Stromal cell of bone marrow (primary cell): ENCODE data around the gene PA2G4.
"Not testable (repeated sequence)": the region's sequence is repeated elsewhere in the genome, so short reads cannot be mapped to it uniquely, and the experiment has no call there.

Experiments
- DNase-seq: peaks from one replicate; pipeline ENCODE4 v3.0.0-alpha.2; 2012; ENCODE audit warnings: low read depth

Gene PA2G4

GRCh38 chr12:56154246-56154771 is 50.0 kb downstream of the PA2G4 start:
- no peak for DNase-seq

- no peak for DNase-seq
Measured at GRCh38 chr12:56154818-56155217, 50.5 kb downstream of the PA2G4 start.

DNA sequence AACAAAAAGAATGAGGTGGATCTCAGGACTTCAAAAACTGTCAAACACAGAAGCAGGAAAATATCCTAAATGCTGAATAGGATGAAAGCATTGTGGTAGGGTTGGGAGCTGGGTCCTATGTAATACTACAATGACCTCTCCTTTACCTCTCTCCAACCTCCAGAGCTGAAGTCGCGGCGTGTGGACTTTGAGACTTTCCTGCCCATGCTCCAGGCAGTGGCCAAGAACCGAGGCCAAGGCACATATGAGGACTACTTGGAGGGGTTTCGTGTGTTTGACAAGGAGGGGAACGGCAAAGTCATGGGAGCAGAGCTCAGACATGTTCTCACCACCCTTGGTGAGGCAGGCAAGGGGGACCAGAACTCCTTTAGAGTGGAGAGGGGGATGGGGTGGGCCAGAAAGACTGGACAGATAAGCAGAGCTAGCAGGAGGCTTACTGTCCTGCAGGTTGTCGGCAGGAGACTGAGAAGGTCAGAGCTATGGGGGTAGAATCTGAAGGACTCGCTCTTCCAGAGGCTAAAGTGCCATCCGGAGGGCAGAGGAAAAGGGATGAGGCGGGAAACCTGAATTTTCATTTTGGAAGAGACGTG is 51.0 kb downstream of the PA2G4 start:
- no peak for DNase-seq

DNA sequence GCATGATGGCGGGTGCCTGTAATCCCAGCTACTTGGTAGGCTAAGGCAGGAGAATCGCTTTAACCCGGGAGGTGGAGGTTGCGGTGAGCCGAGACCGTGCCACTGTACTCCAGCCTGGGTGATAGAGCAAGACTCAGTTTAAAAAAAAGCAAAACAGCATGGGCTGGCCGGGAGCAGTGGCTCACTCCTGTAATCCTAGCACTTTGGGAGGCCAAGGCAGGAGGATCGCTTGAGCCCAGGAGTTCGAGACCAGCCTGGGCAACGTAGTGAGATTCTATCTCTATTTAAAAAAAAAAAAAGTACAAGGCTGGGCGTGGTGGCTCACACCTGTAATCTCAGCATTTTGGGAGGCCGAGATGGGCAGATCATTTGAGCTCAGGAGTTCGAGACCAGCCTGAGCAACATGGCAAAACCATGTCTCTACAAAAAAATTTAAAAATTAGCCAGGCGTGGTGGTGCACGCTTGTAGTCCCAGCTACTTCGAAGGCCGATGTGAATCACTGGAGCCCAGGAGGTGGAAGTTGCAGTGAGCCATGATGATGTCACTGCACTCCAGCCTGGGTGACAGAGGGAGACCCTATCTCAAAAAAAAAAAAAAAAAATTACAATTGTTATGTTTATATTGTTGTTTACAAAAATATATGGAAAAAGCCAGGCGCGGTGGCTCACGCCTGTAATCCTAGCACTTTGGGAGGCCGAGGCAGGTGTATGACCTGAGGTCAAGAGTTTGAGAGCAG is 52.3 kb downstream of the PA2G4 start:
- DNase-seq = not testable (repeated sequence)

GRCh38 chr12:56157201-56158028 is 53.1 kb downstream of the PA2G4 start:
- DNase-seq = peak; percentile 59

- DNase-seq = peak; percentile 97
Measured at GRCh38 chr12:56158029-56158925, 53.9 kb downstream of the PA2G4 start, which contains the start of gene MYL6. Gene MYL6 (plus strand): TSS chr12:56158359. CDS start chr12:56158402, 43 bp downstream.

GRCh38 chr12:56158926-56159461 is 54.6 kb downstream of the PA2G4 start:
- DNase-seq = peak; percentile 48

- DNase-seq = no peak
Measured at GRCh38 chr12:56159482-56160192, 55.3 kb downstream of the PA2G4 start.

DNA sequence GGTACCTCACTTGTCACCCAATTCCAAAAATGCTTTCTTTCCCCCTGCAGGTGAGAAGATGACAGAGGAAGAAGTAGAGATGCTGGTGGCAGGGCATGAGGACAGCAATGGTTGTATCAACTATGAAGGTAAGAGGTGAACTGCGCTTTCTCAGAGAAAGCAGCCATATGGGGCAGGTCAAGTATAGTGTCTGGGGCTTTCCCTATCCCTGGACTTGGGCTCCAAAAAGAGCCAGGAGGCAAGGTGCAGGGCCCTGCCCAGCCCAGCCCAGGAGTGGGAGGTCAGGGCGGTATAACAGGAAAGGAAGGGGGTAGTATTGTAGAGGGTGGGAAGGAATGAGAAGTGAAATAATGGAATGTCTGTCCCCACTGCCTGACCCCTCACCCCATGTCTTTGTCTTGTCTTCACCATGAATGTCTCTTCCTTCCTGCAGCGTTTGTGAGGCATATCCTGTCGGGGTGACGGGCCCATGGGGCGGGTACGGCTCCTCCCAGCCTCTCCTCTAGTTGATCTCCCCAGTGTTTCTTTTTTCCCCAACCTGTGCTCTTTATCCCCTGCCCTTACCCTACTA is 55.9 kb downstream of the PA2G4 start:
- no peak for DNase-seq

GRCh38 chr12:56160894-56161689 is 56.7 kb downstream of the PA2G4 start:
- DNase-seq = no peak

DNA sequence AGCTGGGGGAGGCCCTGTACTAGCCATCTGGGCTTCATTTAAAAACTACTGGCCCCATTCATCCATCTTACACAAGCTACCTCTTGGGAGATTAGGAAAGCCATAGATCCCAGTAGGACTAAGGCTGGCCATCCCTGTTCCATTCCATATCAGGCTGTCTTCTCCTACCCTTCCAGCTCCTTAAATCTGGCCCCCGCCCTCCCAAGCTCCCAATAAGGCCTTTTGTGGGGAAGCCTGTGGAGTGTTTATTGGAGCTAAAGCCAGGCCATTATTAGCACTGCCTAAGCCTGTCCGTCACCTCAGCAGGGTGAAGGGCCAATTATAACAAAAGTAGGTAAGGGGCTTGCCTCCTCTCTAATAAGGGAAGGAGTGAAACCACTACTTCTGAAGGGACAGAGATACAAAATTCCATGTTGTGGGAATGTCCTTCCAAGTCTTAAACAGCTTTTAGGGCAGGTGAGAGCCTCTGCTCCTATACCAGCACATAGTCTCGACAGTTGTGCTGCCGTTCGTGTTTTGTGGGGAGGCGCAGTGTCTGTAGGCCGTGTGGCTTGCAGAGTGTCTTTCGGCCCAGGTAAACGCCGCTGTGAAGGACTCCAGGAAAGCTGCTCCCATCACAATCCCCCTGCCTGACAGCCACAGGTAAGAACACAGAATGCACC is 57.5 kb downstream of the PA2G4 start:
- DNase-seq = no peak

DNA sequence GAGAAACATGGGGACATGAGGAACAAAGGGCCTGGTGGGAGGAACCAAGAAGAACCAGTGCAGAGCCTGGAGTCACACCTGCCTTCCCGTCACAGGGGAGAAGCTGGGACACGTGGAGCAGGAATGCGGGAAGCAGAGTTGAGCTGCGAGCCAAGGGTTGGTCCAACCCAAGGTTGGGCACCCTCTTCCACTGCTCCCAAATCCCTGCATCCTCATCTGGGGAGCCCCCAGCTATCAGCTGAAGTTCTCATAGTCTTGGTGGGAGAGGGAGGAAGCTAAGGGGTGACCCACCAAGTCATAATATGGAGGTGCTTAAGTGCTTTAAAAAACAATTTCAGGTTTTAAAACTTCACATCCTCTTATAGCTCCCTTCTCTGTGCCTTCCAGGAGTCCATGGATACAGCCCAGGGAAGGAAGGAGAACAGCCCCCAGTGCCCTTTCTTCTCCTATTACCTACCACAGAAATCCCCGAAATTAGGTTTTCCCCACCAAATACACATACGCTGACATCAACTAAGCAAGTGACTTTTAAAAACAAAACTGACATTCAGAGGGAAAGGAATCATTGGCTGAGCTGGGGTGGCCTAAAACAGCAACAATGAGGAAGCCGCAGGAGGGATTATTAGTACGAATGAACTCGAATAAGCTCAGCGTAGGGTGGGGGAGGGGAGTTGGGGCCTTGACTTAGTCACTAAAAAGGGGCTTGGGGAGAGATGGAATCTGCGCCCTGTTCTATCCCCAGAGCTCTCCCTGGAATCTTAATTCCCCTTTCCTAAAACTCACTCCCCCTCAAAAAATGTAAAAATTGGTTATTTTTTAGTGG is 58.3 kb downstream of the PA2G4 start:
- no peak for DNase-seq
